ENCODE data around the gene EFCAB12.

GRCh38 chr3:129410971-129411370 is 17.5 kb downstream of the EFCAB12 start:
- no peak for TF ChIP-seq CTCF (IDR thresholded peaks at IDR 0.05)
- TF ChIP-seq EP300 (IDR thresholded peaks at IDR 0.05): no peak
- no peak for TF ChIP-seq POLR2A (IDR thresholded peaks at IDR 0.05)

Data from gastroesophageal sphincter (tissue), 3 donors.